Measurements from ENCODE around the gene DCAF17.

DCAF17 gene

DNA sequence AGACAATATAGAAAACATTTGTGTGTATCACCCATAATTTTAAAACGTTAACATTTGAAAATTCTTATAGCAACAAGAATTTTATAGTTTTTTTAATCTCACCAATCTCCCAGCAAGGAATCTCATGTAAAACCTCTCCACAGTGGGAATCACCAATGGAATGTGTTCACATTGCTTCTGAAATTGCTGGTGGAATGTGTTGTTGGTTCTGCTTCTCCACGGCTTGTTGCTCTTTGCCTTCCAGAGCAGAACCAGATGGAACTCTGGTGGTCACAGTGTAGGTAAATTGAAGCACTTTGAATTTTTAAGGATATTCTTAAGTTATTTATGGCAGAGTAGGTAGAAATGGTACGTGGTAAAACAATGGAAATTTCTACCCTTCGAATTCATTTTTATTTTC, 35.1 kb downstream of the DCAF17 start:
- ATAC-seq (ENCODE audit: insufficient read depth, low read depth): no peak
- Histone ChIP-seq H2AFZ (ENCODE audit: low read depth, low read length) (no peak overlapping the region), H3K4me2 (ENCODE audit: insufficient read depth, low read length) (no peak overlapping the region), H3K9me3 (ENCODE audit: insufficient read depth, low read length, severe bottlenecking) (no peaks in the 10 kb centered on the region), H3K9ac (ENCODE audit: low read depth, low read length) (no peak overlapping the region), H3K79me2 (ENCODE audit: insufficient read depth, low read length) (no peaks in the 10 kb centered on the region), H3K27ac (ENCODE audit: low read length) (no peak overlapping the region), H3K4me3 (ENCODE audit: low read depth in 1 of 2, low read length in 2 of 2) (no peak overlapping the region), H3K4me1 (ENCODE audit: insufficient read depth, low read length) (no peaks in the 10 kb centered on the region), H4K20me1 (ENCODE audit: insufficient read depth, low read length) (no peaks in the 10 kb centered on the region), H3K27me3 (ENCODE audit: insufficient read depth, low read length, poor library complexity) (no peaks in the 10 kb centered on the region), H3K36me3 (ENCODE audit: insufficient read depth, low read length) (peaks cover 51% of the 10 kb centered on the region)
- DNase-seq: no peak
- TF ChIP-seq, protein P1, sequence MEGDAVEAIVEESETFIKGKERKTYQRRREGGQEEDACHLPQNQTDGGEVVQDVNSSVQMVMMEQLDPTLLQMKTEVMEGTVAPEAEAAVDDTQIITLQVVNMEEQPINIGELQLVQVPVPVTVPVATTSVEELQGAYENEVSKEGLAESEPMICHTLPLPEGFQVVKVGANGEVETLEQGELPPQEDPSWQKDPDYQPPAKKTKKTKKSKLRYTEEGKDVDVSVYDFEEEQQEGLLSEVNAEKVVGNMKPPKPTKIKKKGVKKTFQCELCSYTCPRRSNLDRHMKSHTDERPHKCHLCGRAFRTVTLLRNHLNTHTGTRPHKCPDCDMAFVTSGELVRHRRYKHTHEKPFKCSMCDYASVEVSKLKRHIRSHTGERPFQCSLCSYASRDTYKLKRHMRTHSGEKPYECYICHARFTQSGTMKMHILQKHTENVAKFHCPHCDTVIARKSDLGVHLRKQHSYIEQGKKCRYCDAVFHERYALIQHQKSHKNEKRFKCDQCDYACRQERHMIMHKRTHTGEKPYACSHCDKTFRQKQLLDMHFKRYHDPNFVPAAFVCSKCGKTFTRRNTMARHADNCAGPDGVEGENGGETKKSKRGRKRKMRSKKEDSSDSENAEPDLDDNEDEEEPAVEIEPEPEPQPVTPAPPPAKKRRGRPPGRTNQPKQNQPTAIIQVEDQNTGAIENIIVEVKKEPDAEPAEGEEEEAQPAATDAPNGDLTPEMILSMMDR (IDR thresholded peaks at IDR 0.05; ENCODE audit: borderline replicate concordance, extremely low read depth, low read length, poor library complexity, severe bottlenecking): no peak
- TF ChIP-seq EZH2 (IDR thresholded peaks at IDR 0.05; ENCODE audit: borderline replicate concordance, low read depth, low read length, severe bottlenecking): no peak

GRCh38 chr2:171470129-171470528, 36.1 kb downstream of the DCAF17 start:
- Histone ChIP-seq H3K27me3 (ENCODE audit: insufficient read depth, low read length, poor library complexity) (no peaks in the 10 kb centered on the region), H3K36me3 (ENCODE audit: insufficient read depth, low read length) (peaks cover 59% of the 10 kb centered on the region), H3K4me1 (ENCODE audit: insufficient read depth, low read length) (no peaks in the 10 kb centered on the region), H3K4me2 (ENCODE audit: insufficient read depth, low read length) (no peak overlapping the region), H3K4me3 (ENCODE audit: low read depth in 1 of 2, low read length in 2 of 2) (no peak overlapping the region), H3K9me3 (ENCODE audit: insufficient read depth, low read length, severe bottlenecking) (no peaks in the 10 kb centered on the region), H4K20me1 (ENCODE audit: insufficient read depth, low read length) (no peaks in the 10 kb centered on the region), H3K79me2 (ENCODE audit: insufficient read depth, low read length) (no peaks in the 10 kb centered on the region), H3K9ac (ENCODE audit: low read depth, low read length) (no peak overlapping the region), H2AFZ (ENCODE audit: low read depth, low read length) (no peak overlapping the region), H3K27ac (ENCODE audit: low read length) (no peak overlapping the region)
- no peak for TF ChIP-seq EZH2 (IDR thresholded peaks at IDR 0.05; ENCODE audit: borderline replicate concordance, low read depth, low read length, severe bottlenecking)
- TF ChIP-seq, protein P1 (IDR thresholded peaks at IDR 0.05; ENCODE audit: borderline replicate concordance, extremely low read depth, low read length, poor library complexity, severe bottlenecking): no peak
- no peak for DNase-seq
- no peak for ATAC-seq (ENCODE audit: insufficient read depth, low read depth)

- H3K4me1 ChIP-seq (ENCODE audit: insufficient read depth, low read length): no peaks in the 10 kb centered on the region
- no peak for TF ChIP-seq EZH2 (IDR thresholded peaks at IDR 0.05; ENCODE audit: borderline replicate concordance, low read depth, low read length, severe bottlenecking)
- TF ChIP-seq, protein P1 (IDR thresholded peaks at IDR 0.05; ENCODE audit: borderline replicate concordance, extremely low read depth, low read length, poor library complexity, severe bottlenecking): no peak
- H3K4me3 ChIP-seq (ENCODE audit: low read depth in 1 of 2, low read length in 2 of 2): no peak overlapping the region
- H3K9me3 ChIP-seq (ENCODE audit: insufficient read depth, low read length, severe bottlenecking): no peaks in the 10 kb centered on the region
- H3K27ac ChIP-seq (ENCODE audit: low read length): no peak overlapping the region
- H2AFZ ChIP-seq (ENCODE audit: low read depth, low read length): no peak overlapping the region
- ATAC-seq (ENCODE audit: insufficient read depth, low read depth) (no peak), DNase-seq (no peak)
- H3K27me3 ChIP-seq (ENCODE audit: insufficient read depth, low read length, poor library complexity): no peaks in the 10 kb centered on the region
- H3K4me2 ChIP-seq (ENCODE audit: insufficient read depth, low read length): no peak overlapping the region
- peaks cover 53% of the 10 kb centered on the region; the same call in 1 of the 2 replicates for H3K36me3 ChIP-seq (ENCODE audit: insufficient read depth, low read length)
- H4K20me1 ChIP-seq (ENCODE audit: insufficient read depth, low read length): no peaks in the 10 kb centered on the region
- no peaks in the 10 kb centered on the region for H3K79me2 ChIP-seq (ENCODE audit: insufficient read depth, low read length)
- no peak overlapping the region for H3K9ac ChIP-seq (ENCODE audit: low read depth, low read length)
Observed at GRCh38 chr2:171475979-171476378, 42.0 kb downstream of the DCAF17 start.

GRCh38 chr2:171478345-171478744, 44.3 kb downstream of the DCAF17 start:
- no peaks in the 10 kb centered on the region for H3K79me2 ChIP-seq (ENCODE audit: insufficient read depth, low read length)
- DNase-seq: no peak
- H3K36me3 ChIP-seq (ENCODE audit: insufficient read depth, low read length): peaks cover 53% of the 10 kb centered on the region; the same call in 1 of the 2 replicates
- no peaks in the 10 kb centered on the region for H3K4me1 ChIP-seq (ENCODE audit: insufficient read depth, low read length)
- no peak overlapping the region for H2AFZ ChIP-seq (ENCODE audit: low read depth, low read length)
- no peak overlapping the region for H3K9ac ChIP-seq (ENCODE audit: low read depth, low read length)
- H3K27me3 ChIP-seq (ENCODE audit: insufficient read depth, low read length, poor library complexity): no peaks in the 10 kb centered on the region
- H3K4me2 ChIP-seq (ENCODE audit: insufficient read depth, low read length): no peak overlapping the region
- H3K9me3 ChIP-seq (ENCODE audit: insufficient read depth, low read length, severe bottlenecking): no peaks in the 10 kb centered on the region
- no peak for ATAC-seq (ENCODE audit: insufficient read depth, low read depth)
- no peak overlapping the region for H3K4me3 ChIP-seq (ENCODE audit: low read depth in 1 of 2, low read length in 2 of 2)
- H4K20me1 ChIP-seq (ENCODE audit: insufficient read depth, low read length): no peaks in the 10 kb centered on the region
- H3K27ac ChIP-seq (ENCODE audit: low read length): no peak overlapping the region
- no peak for TF ChIP-seq EZH2 (IDR thresholded peaks at IDR 0.05; ENCODE audit: borderline replicate concordance, low read depth, low read length, severe bottlenecking)
- TF ChIP-seq, protein P1 (IDR thresholded peaks at IDR 0.05; ENCODE audit: borderline replicate concordance, extremely low read depth, low read length, poor library complexity, severe bottlenecking): no peak

Measured in DND-41 (cell line).